ENCODE data around the gene BTBD1. TPM values are rescaled to one million over a fixed set of nuclear protein-coding genes. Genes with fewer than 3 reads are reported as not detected.
"Not testable (repeated sequence)": the region's sequence is repeated elsewhere in the genome, so short reads cannot be mapped to it uniquely, and the experiment has no call there.

The BTBD1 gene
- polyA plus RNA-seq, 1 experiment = 113 TPM

DNA sequence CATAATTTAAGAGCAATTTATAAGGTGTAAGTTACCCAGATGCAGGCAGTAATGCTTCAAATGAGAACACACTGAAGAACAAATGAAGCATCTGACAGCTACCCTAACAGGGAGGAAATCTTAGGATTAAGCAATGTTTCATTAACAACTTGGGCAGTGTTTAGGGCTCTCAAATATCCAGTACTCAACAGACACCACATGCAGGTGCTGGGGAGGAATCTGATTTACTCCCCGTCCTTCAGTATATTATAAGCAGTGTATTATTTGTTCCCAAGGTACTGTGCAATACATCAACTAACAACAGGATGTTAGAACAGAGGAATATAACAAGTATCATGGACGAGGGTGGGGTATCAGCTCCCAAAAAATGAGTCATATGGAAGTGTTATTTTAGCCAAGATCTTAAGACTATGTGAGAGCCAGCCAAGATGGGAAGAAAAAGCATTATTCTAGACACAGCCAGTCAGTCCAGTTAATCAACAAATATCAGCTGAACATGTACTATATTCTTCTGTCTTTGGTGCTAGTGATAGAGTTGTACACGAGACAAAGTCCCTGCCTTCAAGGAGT, 20.4 kb downstream of the BTBD1 start:
- no peaks in the 10 kb centered on the region for H3K9me3 ChIP-seq (ENCODE audit: control insufficient read depth, insufficient read depth, low read length)
- CTCF ChIA-PET = interaction anchor here (0.6 kb wide), 1 partner anchor 233 kb away, joined by 3 read pairs; no protein-coding TSS in a partner anchor

DNA sequence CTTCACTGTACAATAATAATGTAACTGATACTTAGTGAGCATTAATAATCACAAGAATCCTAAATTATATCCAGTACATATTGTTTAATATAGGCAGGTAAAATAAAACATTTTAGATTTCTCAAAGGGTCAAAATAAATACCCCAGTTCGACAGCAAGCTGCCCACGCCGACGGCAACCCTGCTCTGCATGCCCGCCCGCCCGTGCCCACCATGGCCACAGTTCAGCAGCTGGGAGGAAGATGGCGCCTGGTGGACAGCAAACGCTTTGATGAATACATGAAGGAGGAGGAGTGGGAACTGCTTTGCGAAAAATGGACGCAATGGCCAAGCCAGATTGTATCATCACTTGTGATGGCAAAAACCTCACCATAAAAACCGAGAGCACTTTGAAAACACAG, 22.9 kb downstream of the BTBD1 start:
- TF ChIP-seq, protein P1, sequence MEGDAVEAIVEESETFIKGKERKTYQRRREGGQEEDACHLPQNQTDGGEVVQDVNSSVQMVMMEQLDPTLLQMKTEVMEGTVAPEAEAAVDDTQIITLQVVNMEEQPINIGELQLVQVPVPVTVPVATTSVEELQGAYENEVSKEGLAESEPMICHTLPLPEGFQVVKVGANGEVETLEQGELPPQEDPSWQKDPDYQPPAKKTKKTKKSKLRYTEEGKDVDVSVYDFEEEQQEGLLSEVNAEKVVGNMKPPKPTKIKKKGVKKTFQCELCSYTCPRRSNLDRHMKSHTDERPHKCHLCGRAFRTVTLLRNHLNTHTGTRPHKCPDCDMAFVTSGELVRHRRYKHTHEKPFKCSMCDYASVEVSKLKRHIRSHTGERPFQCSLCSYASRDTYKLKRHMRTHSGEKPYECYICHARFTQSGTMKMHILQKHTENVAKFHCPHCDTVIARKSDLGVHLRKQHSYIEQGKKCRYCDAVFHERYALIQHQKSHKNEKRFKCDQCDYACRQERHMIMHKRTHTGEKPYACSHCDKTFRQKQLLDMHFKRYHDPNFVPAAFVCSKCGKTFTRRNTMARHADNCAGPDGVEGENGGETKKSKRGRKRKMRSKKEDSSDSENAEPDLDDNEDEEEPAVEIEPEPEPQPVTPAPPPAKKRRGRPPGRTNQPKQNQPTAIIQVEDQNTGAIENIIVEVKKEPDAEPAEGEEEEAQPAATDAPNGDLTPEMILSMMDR (IDR thresholded peaks at IDR 0.05; ENCODE audit: low read depth, low read length) = no peak
- CTCF ChIA-PET = interaction anchor here (0.7 to 1.3 kb wide), 3 partner anchors 9 to 57 kb away, joined by 3 to 4 read pairs (median 3); partner anchors contain the start of gene C15orf40

More for the DNA sequence above, 20.4 kb downstream of the BTBD1 start:
- Histone ChIP-seq H3K27me3 (ENCODE audit: control insufficient read depth, insufficient read depth, low read length) (no peaks in the 10 kb centered on the region), H3K4me3 (ENCODE audit: low read depth, low read length) (no peak overlapping the region), H3K27ac (ENCODE audit: low read depth, low read length) (no peak overlapping the region)
- POLR2A ChIA-PET = no interaction called here
- no peak for DNase-seq (ENCODE audit: low read depth, low spot score)
- TF ChIP-seq, protein P1 (IDR thresholded peaks at IDR 0.05; ENCODE audit: low read depth, low read length) = no peak

DNA sequence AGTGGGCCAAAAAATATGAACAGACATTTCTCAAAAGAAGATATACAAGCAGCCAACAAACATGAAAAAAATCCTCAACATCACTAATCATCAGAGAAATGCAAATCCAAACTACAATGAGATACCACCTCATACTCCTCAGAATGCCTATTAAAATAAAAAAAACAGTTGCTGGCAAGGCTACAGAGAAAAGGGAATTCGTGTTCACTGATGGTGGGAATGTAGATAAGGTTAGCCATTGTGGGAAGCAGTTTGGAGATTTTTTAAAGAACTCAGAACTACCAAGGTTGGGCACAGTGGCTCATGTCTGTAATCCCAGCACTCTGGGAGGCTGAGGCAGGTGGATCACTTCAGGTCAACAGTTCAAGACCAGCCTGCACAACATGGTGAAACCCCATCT, 27.8 kb downstream of the BTBD1 start:
- no peaks in the 10 kb centered on the region for H3K9me3 ChIP-seq (ENCODE audit: control insufficient read depth, insufficient read depth, low read length)
- H3K27me3 ChIP-seq (ENCODE audit: control insufficient read depth, insufficient read depth, low read length) = no peaks in the 10 kb centered on the region
- no peak overlapping the region for H3K27ac ChIP-seq (ENCODE audit: low read depth, low read length)
- POLR2A ChIA-PET = no interaction called here
- TF ChIP-seq, protein P1 (IDR thresholded peaks at IDR 0.05; ENCODE audit: low read depth, low read length) = no peak
- H3K4me3 ChIP-seq (ENCODE audit: low read depth, low read length) = no peak overlapping the region
- CTCF ChIA-PET = no interaction called here
- no peak for DNase-seq (ENCODE audit: low read depth, low spot score)

More for the DNA sequence above, 22.9 kb downstream of the BTBD1 start:
- no peaks in the 10 kb centered on the region for H3K9me3 ChIP-seq (ENCODE audit: control insufficient read depth, insufficient read depth, low read length)
- no peaks in the 10 kb centered on the region for H3K27me3 ChIP-seq (ENCODE audit: control insufficient read depth, insufficient read depth, low read length)
- H3K4me3 ChIP-seq (ENCODE audit: low read depth, low read length) = no peak overlapping the region
- H3K27ac ChIP-seq (ENCODE audit: low read depth, low read length) = no peak overlapping the region
- DNase-seq (ENCODE audit: low read depth, low spot score) = no peak
- POLR2A ChIA-PET = no interaction called here

DNA sequence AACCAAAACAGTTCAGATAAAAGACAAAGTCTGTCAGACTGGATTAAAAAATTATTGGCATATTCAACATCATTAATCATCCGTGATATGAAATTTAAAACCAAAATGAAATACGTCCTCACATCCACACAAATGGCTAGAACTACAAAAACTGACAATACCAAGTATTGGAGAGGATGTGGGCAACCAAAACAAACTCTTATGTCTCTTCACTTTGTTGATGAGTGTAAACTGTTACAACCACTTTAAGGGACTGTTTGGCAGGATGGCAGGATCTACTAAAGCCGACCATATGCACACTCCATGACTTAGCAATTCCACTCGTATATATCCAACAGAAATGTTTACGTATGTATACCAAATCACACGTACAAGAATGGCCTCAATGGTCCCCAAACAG, 30.8 kb downstream of the BTBD1 start:
- TF ChIP-seq, protein P1 (IDR thresholded peaks at IDR 0.05; ENCODE audit: low read depth, low read length) = no peak
- no peak for DNase-seq (ENCODE audit: low read depth, low spot score)
- ChIA-PET POLR2A (no interaction called here), CTCF (interaction anchor here (0.6 kb wide), 1 partner anchor 25 kb away, joined by 7 read pairs; the partner anchor contains the start of gene C15orf40)
- no peaks in the 10 kb centered on the region for H3K9me3 ChIP-seq (ENCODE audit: control insufficient read depth, insufficient read depth, low read length)
- H3K4me3 ChIP-seq (ENCODE audit: low read depth, low read length) = no peak overlapping the region
- no peak overlapping the region for H3K27ac ChIP-seq (ENCODE audit: low read depth, low read length)
- H3K27me3 ChIP-seq (ENCODE audit: control insufficient read depth, insufficient read depth, low read length) = no peaks in the 10 kb centered on the region

DNA sequence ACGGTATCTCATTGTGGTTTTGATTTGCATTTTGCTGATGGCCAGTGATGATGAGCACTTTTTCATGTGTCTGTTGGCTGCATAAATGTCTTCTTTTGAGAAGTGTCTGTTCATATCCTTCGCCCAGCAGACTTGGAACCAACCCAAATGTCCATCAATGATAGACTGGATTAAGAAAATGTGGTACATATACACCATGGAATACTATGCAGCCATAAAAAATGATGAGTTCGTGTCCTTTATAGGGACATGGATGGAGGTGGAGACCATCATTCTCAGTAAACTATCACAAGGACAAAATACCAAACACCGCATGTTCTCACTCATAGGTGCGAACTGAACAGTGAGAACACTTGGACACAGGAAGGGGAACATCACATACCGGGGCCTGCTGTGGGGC, 35.8 kb downstream of the BTBD1 start:
- H3K4me3 ChIP-seq (ENCODE audit: low read depth, low read length); H3K27me3 ChIP-seq (ENCODE audit: control insufficient read depth, insufficient read depth, low read length); H3K27ac ChIP-seq (ENCODE audit: low read depth, low read length); DNase-seq (ENCODE audit: low read depth, low spot score); POLR2A ChIA-PET; H3K9me3 ChIP-seq (ENCODE audit: control insufficient read depth, insufficient read depth, low read length): not testable (repeated sequence)
- CTCF ChIA-PET = interaction anchor here (1.0 kb wide), 1 partner anchor 20 kb away, joined by 3 read pairs; no protein-coding TSS in a partner anchor
